HG02870 (cell line): ENCODE data around the gene CFAP221.
"Not testable (repeated sequence)": the region's sequence is repeated elsewhere in the genome, so short reads cannot be mapped to it uniquely, and the experiment has no call there.

Experiments used
- ATAC-seq: cut with Tn5 transposase; IDR thresholded peaks from one replicate; pipeline ENCODE4 v1.9.1; 2021; ENCODE audit warnings: mild to moderate bottlenecking, moderate library complexity; ENCODE audit not compliant: unreplicated experiment

Gene CFAP221

DNA sequence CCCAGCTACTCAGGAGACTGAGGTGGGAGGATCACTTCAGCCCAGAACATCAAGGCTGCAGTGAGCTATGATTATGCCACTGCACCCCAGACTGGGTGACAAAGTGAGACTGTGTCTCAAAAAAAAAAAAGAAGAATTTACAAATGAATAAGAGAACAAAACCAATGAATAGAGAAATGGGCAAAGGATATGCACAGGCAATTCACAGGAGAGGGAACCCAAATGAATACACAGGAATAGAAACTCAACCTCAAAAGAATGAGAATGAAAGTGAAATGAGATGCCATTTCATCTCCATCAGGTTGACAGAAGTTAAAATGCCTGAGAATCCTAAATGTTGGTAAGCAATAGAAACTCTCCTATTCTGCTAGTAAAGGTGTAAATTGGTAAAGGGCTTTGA is 40.2 kb downstream of the CFAP221 start:
- no peak for ATAC-seq

DNA sequence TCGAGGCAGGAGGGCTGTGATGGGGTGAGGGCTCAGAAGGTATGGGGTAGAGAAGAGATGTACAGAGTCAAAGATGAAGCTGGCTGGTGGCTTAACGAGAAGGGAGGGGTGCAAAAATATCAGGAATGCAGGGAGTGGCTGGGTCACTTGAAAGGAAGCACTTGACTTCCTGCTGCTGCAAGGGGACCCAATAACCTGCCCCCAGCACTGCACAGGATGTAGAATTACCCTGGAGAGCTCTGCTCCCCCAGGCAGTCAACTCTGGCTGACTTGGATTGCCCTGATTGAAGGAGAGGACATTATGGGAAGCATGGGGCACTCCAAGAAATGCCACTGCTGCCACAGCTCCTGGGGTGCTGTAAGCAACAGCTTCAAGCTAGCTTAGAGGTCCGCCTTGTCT is 41.8 kb downstream of the CFAP221 start:
- no peak for ATAC-seq

DNA sequence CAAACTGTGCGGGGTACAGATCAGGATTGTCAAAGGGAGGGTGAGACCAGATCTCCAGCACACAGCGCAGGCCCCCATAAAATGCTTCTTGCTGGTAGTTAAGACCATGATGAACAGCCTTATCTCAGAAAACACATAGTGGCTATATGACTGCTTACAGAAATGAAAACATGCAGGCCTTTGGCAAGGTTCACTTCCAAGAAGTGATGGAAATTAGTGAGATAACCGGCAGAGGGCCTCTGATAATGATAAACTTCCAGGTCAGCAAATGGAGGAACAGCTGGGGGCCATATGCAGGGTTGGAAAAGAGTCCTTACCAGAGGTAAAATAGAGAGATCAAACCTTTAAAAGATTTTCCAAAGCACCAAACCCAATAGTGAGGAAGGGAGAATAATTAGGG is 46.6 kb downstream of the CFAP221 start:
- no peak for ATAC-seq

DNA sequence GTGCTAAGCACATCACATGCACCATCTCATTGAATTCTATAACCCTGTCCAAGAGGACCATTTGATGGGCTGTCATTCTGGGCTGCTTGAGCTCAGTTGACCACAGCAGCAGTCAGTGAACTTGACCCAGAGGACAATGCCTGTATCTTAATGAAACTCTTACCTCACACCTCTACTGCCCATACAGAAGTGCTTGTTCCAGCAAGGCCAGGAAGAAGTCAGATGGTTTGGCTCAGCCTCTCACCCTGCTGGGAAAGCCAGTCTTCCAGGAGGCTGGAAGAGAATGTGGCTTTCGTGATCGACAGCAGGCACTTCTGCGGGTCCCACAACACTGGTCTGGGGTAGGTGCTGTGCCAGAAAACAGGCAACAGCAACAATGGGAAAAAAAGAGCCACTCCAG is 47.3 kb downstream of the CFAP221 start:
- no peak for ATAC-seq

DNA sequence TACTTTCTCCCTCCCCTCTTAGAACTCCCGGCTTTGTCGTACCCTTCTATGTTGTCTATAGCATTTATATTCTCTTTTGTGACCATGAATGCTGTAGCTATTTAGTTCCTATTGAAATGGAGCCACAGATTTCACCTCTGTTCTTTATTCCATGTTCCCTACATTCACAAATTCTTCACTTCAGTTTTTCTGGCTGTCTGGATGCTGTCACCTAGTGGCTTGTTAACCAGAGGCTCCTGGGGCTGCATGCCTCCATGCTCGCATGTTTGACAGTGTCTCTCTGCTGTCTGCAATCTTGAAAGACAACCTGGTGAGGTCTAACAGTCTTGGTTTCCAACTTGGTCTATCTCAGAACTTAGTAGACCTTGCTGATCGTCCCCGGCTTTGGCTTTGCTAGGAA is 48.2 kb downstream of the CFAP221 start:
- ATAC-seq, result no peak

DNA sequence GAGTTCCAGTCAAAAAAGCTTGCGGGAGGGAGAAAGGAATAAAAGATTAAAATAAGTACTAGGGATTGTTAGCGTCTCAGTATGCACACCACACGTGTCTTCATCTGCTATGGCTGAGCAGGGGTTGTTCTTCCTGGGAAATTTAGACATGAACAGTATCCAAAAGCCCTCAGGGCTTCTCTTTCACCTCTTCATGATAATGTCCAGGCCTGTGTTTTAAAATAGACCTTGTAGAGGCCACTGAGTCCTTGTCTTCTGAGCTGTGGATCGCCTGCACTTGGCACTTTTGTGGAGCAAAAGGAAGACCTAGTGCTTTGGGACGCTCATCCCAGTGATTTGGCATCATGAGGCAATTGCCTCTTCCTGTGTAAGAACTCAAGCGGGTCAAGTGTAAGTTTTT is 52.4 kb downstream of the CFAP221 start:
- no peak for ATAC-seq

DNA sequence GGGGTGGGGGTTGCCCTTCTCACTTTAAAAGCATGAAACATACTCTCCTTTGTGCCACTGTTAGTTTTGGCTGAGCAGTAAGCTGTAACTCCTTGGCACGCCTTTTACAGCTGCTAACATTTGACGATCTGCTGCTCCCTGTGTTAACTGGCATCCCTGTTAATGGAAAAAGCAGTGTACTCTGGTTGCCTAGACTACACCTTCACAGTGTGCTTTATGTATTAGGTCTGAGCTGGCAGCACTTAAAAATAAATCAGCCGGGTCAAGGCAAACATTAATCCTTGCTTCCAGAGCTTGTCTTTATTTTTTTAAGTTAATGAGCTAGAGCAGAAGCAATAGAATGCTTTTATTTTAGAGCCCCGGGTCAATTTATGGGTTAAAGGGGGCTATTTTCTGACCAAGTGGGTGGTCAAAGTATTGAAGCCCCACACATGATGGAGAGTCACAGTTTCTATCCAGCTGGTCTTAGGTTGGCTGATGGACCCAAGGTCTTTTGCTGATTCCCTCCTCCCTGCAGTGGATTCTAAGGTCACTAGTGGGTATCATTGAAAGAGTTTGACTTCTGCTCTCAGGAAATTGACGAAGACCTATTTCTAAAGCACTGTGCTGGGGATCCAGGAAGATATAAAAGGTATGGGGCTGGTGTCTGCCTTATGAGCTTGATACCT is 54.5 kb downstream of the CFAP221 start:
- ATAC-seq, result no peak

DNA sequence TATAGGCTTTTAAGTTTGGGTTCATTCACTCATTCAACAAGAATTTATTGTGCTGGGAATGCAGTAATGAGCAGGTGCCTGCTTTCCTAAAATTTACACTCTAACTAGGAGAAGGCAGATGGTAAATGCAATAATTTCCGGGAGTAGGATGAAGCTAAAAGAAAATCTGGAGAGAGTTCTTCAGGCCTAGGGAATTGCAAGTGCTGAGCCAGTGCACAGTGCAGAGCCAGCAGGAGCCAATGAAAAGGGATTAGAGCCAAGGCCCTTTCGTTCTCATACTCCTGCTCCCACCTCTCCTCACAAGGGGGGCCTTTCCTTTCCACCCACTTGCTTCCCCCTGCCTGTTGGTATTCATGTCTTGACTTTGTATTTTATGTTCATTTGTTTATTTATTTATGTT is 55.1 kb downstream of the CFAP221 start:
- no peak for ATAC-seq

DNA sequence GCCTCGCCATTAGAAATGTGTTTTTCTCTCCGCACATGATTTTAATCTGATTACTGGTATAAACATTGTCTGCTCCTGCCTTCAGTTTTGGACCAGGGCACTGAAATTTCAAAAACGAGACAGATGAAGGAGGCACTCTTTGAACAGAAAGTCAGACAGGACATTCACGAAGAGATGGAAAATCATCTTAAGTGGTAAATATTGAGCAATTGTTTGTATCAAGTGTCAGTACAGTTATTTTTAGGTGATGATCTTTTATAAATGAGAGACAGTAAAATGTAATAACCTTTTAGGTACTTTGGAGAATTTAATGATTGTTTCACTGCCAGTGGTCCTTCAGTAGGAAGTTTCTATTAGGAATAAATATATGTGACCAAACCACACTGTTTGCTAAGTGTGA is 60.8 kb downstream of the CFAP221 start:
- ATAC-seq, result no peak

DNA sequence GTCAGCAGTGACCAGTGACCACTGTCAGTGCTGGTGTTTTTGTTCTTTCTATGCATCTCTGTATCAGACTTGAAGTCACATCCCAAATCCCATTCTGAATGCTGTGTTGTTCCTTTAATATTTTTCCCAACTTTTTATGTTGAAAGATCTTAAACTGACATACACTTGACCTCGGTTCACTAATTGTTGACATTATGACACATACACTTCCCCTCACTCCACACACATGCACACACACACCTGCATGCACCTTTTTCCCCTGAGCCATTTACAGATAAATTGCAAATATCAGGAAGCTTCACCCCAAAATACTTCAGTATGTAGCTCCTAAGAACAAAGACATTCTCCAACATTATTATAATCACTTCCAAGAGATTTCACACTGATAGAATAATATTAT is 62.4 kb downstream of the CFAP221 start:
- ATAC-seq, result no peak

DNA sequence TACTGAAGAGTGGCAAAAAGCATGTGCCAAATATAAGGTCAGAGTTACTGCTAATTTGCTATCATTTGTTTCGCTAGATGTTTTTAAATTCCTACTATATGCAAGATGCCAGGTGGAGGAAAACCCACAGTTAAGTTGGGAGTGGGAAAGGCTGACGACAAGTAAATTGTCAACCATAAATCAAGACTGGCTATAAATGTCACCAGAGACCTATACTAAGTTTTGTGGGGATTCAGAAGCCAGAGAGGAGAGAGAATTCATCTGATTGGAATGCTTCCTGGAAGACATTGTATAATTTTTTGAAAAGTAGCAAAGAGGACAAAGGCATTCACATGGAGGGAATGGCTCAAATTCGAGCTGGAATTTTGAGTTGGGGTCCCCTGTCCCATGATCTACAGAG is 64.3 kb downstream of the CFAP221 start:
- no peak for ATAC-seq

DNA sequence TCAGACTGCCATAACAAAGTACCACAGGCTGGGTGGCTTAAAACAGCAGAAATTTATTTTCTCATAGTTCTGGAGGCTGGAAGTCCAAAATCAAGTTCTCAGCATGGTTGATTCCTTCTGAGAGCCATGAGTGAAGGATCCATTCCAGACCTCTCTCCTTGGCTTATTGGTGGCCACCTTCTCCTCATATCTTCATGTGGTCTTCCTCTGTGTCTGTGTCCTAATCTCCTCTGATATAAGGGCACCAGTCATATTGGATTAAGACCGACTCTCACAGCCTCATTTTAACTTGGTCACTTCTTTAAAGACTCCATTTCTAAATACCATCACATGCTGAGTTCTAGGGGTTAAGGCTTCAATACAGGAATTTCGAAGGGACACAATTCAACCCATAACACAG is 65.1 kb downstream of the CFAP221 start:
- no peak for ATAC-seq

DNA sequence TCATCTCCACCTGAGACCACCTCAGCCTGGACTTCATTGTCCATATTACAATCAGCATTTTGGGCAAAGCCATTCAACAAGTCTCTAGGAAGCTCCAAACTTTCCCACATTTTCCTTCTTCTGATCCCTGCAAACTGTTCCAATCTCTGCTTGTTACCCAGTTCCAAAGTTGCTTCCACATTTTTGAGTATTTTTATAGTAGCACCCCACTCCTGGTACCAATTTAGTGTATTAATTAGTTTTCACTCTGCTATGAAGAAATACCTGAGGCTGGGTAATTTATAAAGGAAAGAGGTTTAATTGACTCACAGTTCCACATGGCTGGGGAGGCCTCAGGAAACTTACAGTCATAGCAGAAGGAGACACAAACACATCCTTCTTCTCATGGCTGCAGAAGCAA is 69.9 kb downstream of the CFAP221 start:
- not testable (repeated sequence) for ATAC-seq

DNA sequence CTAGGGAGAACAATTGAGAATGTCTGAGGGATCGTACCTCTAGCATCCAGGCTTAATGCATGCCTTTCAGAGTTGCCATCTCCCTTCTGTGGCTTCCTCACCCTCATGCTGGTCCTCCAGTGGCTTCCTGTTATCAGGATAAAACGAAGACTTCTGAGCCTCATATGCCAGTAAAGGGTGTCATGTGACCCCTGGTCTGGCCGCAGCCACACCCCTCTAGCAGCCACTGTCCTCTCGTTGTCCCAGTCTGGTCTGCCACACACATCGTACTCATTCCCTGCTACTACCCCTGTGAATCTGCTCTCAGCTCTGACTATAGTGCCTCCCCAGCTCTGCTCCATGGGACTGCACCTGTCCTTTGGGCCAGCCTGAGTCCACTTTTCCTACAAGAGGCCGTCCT is 72.2 kb downstream of the CFAP221 start:
- no peak for ATAC-seq

DNA sequence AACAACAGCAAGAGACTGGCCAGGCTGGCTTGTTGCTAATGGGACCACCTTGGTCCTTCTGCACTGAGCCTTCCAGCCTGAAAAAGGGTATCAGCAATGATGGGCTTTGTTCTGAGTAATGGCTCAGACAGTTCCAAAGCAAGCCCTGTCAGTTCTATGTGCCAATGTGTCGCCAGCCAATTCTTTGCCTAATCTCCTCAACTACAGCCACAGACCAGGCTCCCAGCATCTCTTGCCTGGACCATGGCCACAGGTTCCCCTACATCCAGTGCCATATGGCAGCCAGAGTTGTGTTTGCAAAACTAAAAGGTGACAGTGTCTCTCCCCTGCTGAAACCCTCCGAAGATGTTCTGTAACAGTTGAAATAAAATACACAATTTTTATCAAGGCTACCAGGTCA is 73.2 kb downstream of the CFAP221 start:
- ATAC-seq, result no peak

DNA sequence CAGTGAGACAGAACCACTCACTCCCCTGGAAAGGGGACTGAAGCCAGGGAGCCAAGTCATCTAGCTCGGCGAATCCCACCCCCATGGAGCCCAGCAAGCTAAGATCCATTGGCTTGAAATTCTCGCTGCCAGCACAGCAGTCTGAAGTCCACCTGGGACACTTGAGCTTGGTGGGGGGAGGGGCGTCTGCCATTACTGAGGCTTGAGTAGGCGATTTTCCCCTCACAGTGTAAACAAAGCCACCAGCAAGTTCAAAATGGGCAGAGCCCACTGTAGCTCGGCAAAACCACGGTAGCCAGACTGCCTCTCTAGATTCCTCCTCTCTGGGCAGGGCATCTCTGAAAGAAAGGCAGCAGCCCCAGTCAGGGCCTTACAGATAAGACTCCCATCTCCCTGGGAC is 74.5 kb downstream of the CFAP221 start:
- ATAC-seq, result not testable (repeated sequence)

DNA sequence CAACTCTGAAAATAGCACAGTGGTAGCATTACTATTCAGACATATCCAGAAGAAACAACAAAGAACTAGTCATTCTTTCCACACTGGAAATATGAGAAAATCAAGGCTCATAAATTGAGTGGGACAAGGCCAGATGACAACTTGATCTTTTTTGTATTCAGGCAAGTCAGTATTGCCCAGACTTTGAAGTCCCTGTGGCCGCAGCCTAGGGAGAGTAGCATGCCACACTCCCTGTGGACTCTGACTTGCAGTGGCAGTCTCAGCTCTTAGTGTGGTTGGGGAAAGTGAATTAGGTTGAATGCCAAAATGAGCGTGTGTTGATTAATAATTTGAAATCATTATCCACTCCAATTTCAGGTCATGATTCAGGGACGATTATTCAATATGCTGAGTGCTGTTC is 81.0 kb downstream of the CFAP221 start:
- ATAC-seq, result no peak

DNA sequence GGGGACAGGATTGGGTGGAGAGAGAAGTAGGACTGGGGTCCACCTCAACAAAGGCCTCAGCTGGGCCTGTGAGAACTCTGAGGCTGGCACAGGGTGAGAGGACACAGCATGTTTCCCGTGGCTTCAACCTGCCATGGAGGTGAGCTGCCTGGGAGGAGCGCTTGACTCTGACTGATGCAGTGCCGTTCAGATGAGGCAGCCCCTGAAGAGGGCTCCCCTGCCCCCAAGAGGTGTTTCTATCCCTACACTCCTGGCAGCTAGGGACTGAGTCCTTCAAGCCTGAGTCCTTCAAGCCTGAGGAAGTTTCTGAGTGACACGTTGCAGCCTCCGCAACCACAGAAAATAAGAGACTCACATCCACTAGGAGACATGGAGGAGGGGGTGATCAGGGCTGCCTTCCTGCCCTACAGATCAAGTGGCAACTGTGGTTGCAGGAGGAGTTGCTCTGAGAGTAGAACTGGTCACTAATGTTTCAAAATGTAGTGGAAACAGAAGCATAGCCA is 85.1 kb downstream of the CFAP221 start:
- no peak for ATAC-seq

DNA sequence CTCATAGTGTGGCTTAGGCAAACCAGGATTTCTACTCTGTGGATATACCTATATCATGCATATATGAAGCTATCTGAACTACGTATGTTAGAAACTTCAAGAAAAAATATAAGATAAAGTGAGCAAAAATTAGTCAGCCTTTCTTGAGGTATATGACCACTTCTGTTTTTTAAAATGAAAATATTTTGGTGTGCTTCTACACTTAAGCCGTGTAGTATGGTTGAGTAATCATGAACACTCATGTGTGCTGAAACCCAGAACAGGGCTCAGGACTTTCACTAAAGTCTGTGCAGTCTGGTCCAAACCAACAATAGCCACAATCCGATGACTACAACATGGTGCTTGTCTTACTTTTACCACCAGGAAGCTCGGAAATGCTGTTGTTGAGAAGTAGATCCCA is 85.9 kb downstream of the CFAP221 start:
- peak; percentile 82 for ATAC-seq

DNA sequence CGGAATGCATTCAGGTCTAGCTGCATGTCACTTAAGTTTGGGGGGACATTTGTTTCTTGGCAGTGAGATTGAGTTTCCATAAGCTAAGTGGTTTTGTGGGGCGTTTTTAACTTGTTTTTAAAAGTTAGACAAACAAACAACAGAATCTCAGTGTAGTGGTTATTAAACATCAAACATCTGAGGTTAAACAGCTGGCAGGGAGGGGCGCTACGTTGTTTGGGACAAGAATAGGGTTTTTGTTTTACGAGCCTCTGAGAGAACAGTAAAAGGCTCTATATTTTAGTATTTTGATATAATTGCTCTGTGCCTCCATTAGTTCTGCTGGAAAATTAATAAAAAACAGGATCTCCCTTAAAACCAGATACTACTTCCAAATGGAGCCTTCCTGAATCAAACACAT is 93.1 kb downstream of the CFAP221 start:
- no peak for ATAC-seq

DNA sequence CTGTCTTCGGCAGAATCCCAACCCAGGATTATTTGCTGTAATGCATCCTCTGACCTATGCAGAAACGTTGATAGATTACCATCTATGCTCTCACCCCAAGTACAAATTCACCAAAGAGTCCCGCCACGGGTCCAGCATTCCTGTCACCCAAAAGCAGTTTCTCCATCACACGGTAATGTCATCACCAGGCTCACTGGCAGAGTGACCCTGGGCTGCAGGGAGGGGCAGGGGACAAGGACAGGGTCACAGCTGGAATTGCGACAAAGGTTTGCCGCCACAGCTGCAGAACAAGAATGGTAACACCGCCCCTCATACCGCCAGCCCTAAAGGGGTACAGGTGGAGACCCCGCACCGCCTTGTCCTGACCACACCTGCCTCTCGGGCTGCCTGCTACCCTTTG is 94.0 kb downstream of the CFAP221 start:
- no peak for ATAC-seq

DNA sequence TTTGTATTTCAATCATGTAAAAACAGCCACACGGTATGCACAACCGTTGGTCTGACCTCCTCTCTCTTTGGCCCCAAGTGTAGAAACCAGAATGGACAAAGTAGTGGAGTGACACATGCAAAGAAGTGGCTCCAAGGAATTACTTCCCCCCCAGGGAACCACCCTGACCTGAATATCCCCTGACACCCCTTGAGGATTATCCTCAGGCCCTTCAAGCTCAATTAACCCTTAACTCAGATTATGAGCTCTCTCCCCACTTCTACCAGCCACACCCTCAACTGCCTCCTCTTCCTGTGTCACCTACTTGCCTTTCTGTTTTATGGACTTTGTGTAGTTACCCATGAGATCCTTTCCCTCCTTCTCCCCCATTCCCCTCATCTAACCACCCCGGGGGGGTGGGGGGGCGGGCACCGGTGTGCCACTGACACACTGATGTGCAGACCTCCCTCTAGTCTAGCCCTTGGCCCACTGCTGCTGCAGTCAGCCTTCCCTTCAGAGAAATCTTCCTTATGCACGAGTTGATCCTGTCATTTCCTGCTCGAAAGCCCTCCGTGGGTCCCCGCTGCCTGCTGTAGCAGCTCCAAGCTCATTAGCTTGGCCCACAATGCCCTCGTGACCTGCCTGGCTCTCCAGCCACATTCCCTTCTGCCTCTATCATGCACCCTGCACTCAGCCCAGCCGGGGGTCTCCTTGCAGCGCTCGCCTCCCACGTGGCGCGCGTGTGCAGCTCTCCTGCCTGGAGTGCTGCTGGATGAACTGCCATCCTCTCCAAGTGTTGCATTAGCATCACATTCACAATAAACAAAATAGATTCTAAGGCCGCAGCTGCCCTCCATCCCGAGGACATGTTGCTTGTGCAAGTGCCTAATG is 94.7 kb downstream of the CFAP221 start:
- ATAC-seq, result no peak
